ENCODE data around the gene HSDL2.

GRCh38 chr9:112422417-112423148 lies 42.7 kb downstream of the HSDL2 start:
- TF ChIP-seq EZH2phosphoT487 (IDR thresholded peaks at IDR 0.05; ENCODE audit: insufficient read depth, low read depth) (no peak), EZH2 (IDR thresholded peaks at IDR 0.05; ENCODE audit: insufficient read depth, poor library complexity, severe bottlenecking) (no peak)

Data from GM23248 (cell line).